ENCODE results near the gene KRTAP10-6.
"Not testable (repeated sequence)": the region's sequence is repeated elsewhere in the genome, so short reads cannot be mapped to it uniquely, and the experiment has no call there.

Gene KRTAP10-6

DNA sequence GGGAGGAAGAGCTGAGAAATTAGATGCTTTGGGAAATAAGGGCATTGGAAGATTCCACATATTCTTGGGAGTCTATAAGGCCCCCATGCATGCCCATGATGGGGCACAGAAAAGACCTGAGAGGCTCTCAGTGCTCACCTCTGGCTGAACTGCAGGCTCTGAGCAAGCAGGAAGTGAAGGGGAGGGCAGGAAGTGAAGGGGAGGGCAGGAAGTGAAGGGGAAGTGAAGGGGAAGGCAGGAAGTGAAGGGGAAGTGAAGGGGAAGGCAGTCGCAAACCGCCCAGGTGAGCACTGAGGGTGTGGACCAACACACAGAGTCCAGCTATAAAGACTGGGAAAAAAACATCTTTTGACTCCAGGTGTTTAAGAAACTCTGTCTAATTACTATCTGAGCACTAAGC is 38.1 kb upstream of the KRTAP10-6 start:
- no peak for ATAC-seq
- TF ChIP-seq CSDC2 (CRISPR knock-in tag; IDR thresholded peaks at IDR 0.05) (no peak), ARNTL (CRISPR knock-in tag; IDR thresholded peaks at IDR 0.05; ENCODE audit: borderline replicate concordance, low read depth) (no peak), ZNF70 (CRISPR knock-in tag; IDR thresholded peaks at IDR 0.05) (no peak), TCF4 (CRISPR knock-in tag; IDR thresholded peaks at IDR 0.05; ENCODE audit: borderline replicate concordance) (no peak), CREB5 (CRISPR knock-in tag; IDR thresholded peaks at IDR 0.05; ENCODE audit: low read depth) (no peak), ZFP30 (CRISPR knock-in tag; IDR thresholded peaks at IDR 0.05) (no peak), ESRRG (CRISPR knock-in tag; IDR thresholded peaks at IDR 0.05) (no peak), ZNF8 (CRISPR knock-in tag; IDR thresholded peaks at IDR 0.05) (no peak), ZNF565 (CRISPR knock-in tag; conservative IDR thresholded peaks at IDR 0.05; ENCODE audit: low read depth) (no peak), ZFP3 (CRISPR knock-in tag; IDR thresholded peaks at IDR 0.05) (no peak), ZC3H10 (CRISPR knock-in tag; IDR thresholded peaks at IDR 0.05) (no peak), ISL1 (CRISPR knock-in tag; IDR thresholded peaks at IDR 0.05) (no peak), RARB (CRISPR knock-in tag; IDR thresholded peaks at IDR 0.05) (no peak)
- TF ChIP-seq, protein P1, sequence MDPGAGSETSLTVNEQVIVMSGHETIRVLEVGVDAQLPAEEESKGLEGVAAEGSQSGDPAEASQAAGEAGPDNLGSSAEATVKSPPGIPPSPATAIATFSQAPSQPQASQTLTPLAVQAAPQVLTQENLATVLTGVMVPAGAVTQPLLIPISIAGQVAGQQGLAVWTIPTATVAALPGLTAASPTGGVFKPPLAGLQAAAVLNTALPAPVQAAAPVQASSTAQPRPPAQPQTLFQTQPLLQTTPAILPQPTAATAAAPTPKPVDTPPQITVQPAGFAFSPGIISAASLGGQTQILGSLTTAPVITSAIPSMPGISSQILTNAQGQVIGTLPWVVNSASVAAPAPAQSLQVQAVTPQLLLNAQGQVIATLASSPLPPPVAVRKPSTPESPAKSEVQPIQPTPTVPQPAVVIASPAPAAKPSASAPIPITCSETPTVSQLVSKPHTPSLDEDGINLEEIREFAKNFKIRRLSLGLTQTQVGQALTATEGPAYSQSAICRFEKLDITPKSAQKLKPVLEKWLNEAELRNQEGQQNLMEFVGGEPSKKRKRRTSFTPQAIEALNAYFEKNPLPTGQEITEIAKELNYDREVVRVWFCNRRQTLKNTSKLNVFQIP (CRISPR knock-in tag; IDR thresholded peaks at IDR 0.05; ENCODE audit: borderline replicate concordance, low read depth): no peak
- TF ChIP-seq, protein P2, sequence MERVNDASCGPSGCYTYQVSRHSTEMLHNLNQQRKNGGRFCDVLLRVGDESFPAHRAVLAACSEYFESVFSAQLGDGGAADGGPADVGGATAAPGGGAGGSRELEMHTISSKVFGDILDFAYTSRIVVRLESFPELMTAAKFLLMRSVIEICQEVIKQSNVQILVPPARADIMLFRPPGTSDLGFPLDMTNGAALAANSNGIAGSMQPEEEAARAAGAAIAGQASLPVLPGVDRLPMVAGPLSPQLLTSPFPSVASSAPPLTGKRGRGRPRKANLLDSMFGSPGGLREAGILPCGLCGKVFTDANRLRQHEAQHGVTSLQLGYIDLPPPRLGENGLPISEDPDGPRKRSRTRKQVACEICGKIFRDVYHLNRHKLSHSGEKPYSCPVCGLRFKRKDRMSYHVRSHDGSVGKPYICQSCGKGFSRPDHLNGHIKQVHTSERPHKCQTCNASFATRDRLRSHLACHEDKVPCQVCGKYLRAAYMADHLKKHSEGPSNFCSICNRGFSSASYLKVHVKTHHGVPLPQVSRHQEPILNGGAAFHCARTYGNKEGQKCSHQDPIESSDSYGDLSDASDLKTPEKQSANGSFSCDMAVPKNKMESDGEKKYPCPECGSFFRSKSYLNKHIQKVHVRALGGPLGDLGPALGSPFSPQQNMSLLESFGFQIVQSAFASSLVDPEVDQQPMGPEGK (CRISPR knock-in tag; IDR thresholded peaks at IDR 0.05; ENCODE audit: borderline replicate concordance): no peak

- no peak for TF ChIP-seq CSRNP3 (CRISPR knock-in tag; IDR thresholded peaks at IDR 0.05)
- no peak for TF ChIP-seq TOX (CRISPR knock-in tag; IDR thresholded peaks at IDR 0.05; ENCODE audit: borderline replicate concordance)
- TF ChIP-seq, protein P1 (CRISPR knock-in tag; IDR thresholded peaks at IDR 0.05; ENCODE audit: borderline replicate concordance, low read depth): no peak
- no peak for TF ChIP-seq ZFP30 (CRISPR knock-in tag; IDR thresholded peaks at IDR 0.05)
- ATAC-seq: no peak
These were observed 36.5 kb upstream of the KRTAP10-6 start for GRCh38 chr21:44628707-44629391.

- ATAC-seq: not testable (repeated sequence)
These were observed 35.5 kb upstream of the KRTAP10-6 start for GRCh38 chr21:44627831-44628233.

- ATAC-seq: not testable (repeated sequence)
These were observed 35.0 kb upstream of the KRTAP10-6 start for GRCh38 chr21:44627181-44627822.

DNA sequence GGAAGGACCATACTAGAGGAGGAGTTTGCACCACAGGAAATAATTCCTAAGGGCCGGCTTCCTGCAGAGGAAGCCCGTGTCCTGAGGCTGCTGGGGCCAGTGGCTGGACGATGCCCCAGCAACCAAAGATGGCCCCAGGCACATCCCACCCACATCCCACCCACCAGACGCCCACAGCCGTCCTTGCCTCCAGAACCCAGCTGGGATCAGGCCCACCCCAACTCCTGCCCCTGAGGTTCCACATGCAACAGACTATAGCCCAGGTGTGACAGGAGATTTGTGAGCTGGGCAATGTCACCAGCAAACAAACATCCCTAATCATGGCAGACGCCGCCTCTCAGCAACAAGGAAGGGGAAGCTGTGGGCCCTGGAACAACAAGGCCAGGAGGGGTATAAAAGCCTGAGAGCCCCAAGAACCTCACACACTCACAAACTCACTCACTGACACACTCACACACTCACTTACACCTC is 34.4 kb upstream of the KRTAP10-6 start, which contains the start of gene KRTAP10-9:
Gene KRTAP10-9, plus strand, starts transcription at position 421 of the 471 bp plus-strand sequence. CDS start 79 bp downstream, outside the sequence.
- ATAC-seq: no peak
- TF ChIP-seq OSR1 (CRISPR knock-in tag; IDR thresholded peaks at IDR 0.05) (no peak), BACH2 (CRISPR knock-in tag; IDR thresholded peaks at IDR 0.05; ENCODE audit: borderline replicate concordance) (no peak), TCF4 (CRISPR knock-in tag; IDR thresholded peaks at IDR 0.05; ENCODE audit: borderline replicate concordance) (no peak), ZNF8 (CRISPR knock-in tag; IDR thresholded peaks at IDR 0.05) (no peak), TOX (CRISPR knock-in tag; IDR thresholded peaks at IDR 0.05; ENCODE audit: borderline replicate concordance) (no peak), CSDC2 (CRISPR knock-in tag; IDR thresholded peaks at IDR 0.05) (no peak), RARB (CRISPR knock-in tag; IDR thresholded peaks at IDR 0.05) (no peak), SNAI2 (CRISPR knock-in tag; IDR thresholded peaks at IDR 0.05) (no peak), GLIS3 (CRISPR knock-in tag; IDR thresholded peaks at IDR 0.05) (no peak), PPARA (CRISPR knock-in tag; IDR thresholded peaks at IDR 0.05; ENCODE audit: borderline replicate concordance) (no peak), ZFP3 (CRISPR knock-in tag; IDR thresholded peaks at IDR 0.05) (no peak)
- TF ChIP-seq, protein P2 (CRISPR knock-in tag; IDR thresholded peaks at IDR 0.05; ENCODE audit: borderline replicate concordance): no peak
- TF ChIP-seq, protein P1 (CRISPR knock-in tag; IDR thresholded peaks at IDR 0.05; ENCODE audit: borderline replicate concordance, low read depth): no peak
